Hepatocyte (in vitro differentiated cells): ENCODE data around the gene MTHFR. TPM values are rescaled to one million over a fixed set of nuclear protein-coding genes. Genes with fewer than 3 reads are reported as not detected.

ENCODE experiments used
- DNase-seq: peaks from one replicate; pipeline ENCODE4 v3.0.0-alpha.2; 2016; ENCODE audit warnings: low spot score
- H2AFZ ChIP-seq: fragments of 200-600 bp; sonication (generic); 2 replicates; pipeline ENCODE4 v1.6.0; 2016; ENCODE audit warnings: antibody characterized with exemption, mild to moderate bottlenecking
- H3K27ac ChIP-seq: fragments of 200-600 bp; sonication (generic); 2 replicates; pipeline ENCODE4 v1.5.1; 2016; ENCODE audit warnings: mild to moderate bottlenecking
- H3K27me3 ChIP-seq: fragments of 200-600 bp; sonication (generic); 2 replicates; pipeline ENCODE4 v1.6.1; 2016
- H3K36me3 ChIP-seq: fragments of 200-600 bp; sonication (generic); replicated peaks from 2 replicates; pipeline ENCODE4 v1.5.1; 2016; ENCODE audit warnings: low read depth; ENCODE audit not compliant: insufficient read depth
- H3K4me1 ChIP-seq: fragments of 200-600 bp; sonication (generic); 2 replicates; pipeline ENCODE4 v1.5.1; 2016; ENCODE audit warnings: mild to moderate bottlenecking, moderate library complexity; ENCODE audit not compliant: insufficient read depth
- H3K4me2 ChIP-seq: fragments of 200-600 bp; sonication (generic); 2 replicates; pipeline ENCODE4 v1.6.0; 2016
- H3K4me3 ChIP-seq: fragments of 200-600 bp; sonication (generic); 2 replicates; pipeline ENCODE4 v1.5.1; 2016; ENCODE audit warnings: mild to moderate bottlenecking
- H3K79me2 ChIP-seq: fragments of 200-600 bp; sonication (generic); 2 replicates; pipeline ENCODE4 v1.6.0; 2017; ENCODE audit warnings: mild to moderate bottlenecking
- H3K9me2 ChIP-seq: fragments of 200-600 bp; sonication (generic); replicated peaks from 2 replicates; pipeline ENCODE4 v1.6.0; 2017; ENCODE audit warnings: mild to moderate bottlenecking; ENCODE audit not compliant: insufficient read depth
- H3K9me3 ChIP-seq: fragments of 200-600 bp; sonication (generic); 2 replicates; pipeline ENCODE4 v1.5.1; 2016; ENCODE audit warnings: low read depth, mild to moderate bottlenecking
- H4K20me1 ChIP-seq: fragments of 200-600 bp; sonication (generic); 2 replicates; pipeline ENCODE4 v1.6.0; 2016; ENCODE audit warnings: mild to moderate bottlenecking; ENCODE audit not compliant: insufficient read depth, poor library complexity, severe bottlenecking
- CTCF ChIP-seq: fragments of 200-600 bp; sonication (generic); IDR thresholded peaks from 2 replicates; pipeline ENCODE4 v1.5.1; 2016; ENCODE audit warnings: antibody characterized with exemption, mild to moderate bottlenecking; ENCODE audit not compliant: poor library complexity
- EZH2 ChIP-seq: fragments of 200-600 bp; sonication (generic); IDR thresholded peaks from 2 replicates; pipeline ENCODE4 v1.6.1; 2016; ENCODE audit warnings: antibody characterized with exemption, mild to moderate bottlenecking, borderline replicate concordance
- EZH2phosphoT487 ChIP-seq: fragments of 200-600 bp; sonication (generic); IDR thresholded peaks from one replicate; pipeline ENCODE4 v1.6.1; 2018; ENCODE audit warnings: antibody characterized with exemption, mild to moderate bottlenecking, low read depth, moderate library complexity; ENCODE audit not compliant: unreplicated experiment, severe bottlenecking
- WGBS: methylation state at CpG from one replicate; pipeline ENCODE4 v1.1.6; 2016; ENCODE audit warnings: low lambda C conversion rate; ENCODE audit errors: missing lambda C conversion rate; 5-methylcytosine and 5-hydroxymethylcytosine counted together
- polyA plus RNA-seq: library from polyadenylated mRNA; unstranded; fragments of >200 nt; fragmentation: Nextera tagmentation; extraction: Ambion mirVana; gene quantifications from 2 replicates; pipeline ENCODE4 v1.2.1, GENCODE V29; 2016
- total RNA-seq: library from RNA; depleted of rRNA; stranded (reverse); fragments of >200 nt; gene quantifications from 2 replicates; pipeline ENCODE4 v1.2.3, GENCODE V29; 2014

Gene MTHFR
- total and polyA plus RNA-seq, 2 experiments from 2014 or later: 17.6 to 31.0 TPM

- Histone ChIP-seq H3K36me3 (no peaks in the 10 kb centered on the region), H3K79me2 (no peaks in the 10 kb centered on the region), H3K4me1 (peaks cover 10% of the 10 kb centered on the region), H3K27ac (no peak overlapping the region), H4K20me1 (no peaks in the 10 kb centered on the region), H3K27me3 (no peaks in the 10 kb centered on the region), H3K9me3 (no peaks in the 10 kb centered on the region), H3K9me2 (no peaks in the 10 kb centered on the region), H3K4me3 (no peak overlapping the region), H3K4me2 (no peak overlapping the region), H2AFZ (no peak overlapping the region)
- 91% methylated on average over 12 of the region's 12 CpGs for WGBS
- TF ChIP-seq EZH2 (no peak), EZH2phosphoT487 (no peak), CTCF (no peak)
- DNase-seq: no peak
Observed at GRCh38 chr1:11781297-11781696, 24.5 kb downstream of the MTHFR start.

- H3K9me3 ChIP-seq: no peaks in the 10 kb centered on the region
- no peaks in the 10 kb centered on the region for H4K20me1 ChIP-seq
- no peaks in the 10 kb centered on the region for H3K79me2 ChIP-seq
- no peaks in the 10 kb centered on the region for H3K36me3 ChIP-seq
- no peak overlapping the region for H3K4me3 ChIP-seq
- no peak for DNase-seq
- H3K4me2 ChIP-seq: no peak overlapping the region
- H3K27me3 ChIP-seq: no peaks in the 10 kb centered on the region
- WGBS: 78% methylated on average over 10 of the region's 10 CpGs
- H3K9me2 ChIP-seq: no peaks in the 10 kb centered on the region
- TF ChIP-seq EZH2phosphoT487 (no peak), EZH2 (no peak), CTCF (no peak)
- peaks cover 10% of the 10 kb centered on the region for H3K4me1 ChIP-seq
- H3K27ac ChIP-seq: no peak overlapping the region
- H2AFZ ChIP-seq: no peak overlapping the region
Observed at GRCh38 chr1:11780380-11781147, 25.2 kb downstream of the MTHFR start.

DNA sequence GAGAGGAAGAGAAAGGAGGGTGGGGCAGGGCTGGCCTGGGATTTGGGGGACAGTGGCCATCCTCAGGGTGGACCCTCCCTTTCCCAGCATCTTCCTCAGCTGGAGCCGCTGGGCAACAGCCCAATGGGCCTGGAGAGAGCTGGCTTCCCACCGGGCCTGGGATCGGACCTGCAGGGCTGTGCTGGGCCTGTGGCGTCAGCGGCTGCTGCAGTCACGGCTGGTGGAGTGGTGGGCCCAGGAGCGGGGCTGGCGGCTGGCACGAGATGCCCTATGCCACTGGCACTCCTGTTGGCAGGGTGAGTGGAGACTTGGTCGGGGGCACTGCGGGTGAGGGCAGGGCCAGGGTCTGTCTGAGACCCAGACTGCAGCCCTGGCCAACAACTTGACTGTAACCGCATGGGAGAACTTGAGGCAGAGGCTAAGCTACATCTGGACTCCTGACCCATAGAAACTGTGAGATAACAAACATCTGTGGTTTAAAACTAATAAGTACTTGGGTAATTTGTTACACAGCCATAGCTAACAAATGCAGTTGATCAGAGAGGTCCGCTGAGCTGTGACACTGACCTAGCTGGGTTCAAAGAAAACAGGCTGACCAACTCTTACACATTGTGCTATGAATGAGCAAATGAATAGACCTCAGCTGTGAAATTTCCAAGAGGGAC lies 25.9 kb downstream of the MTHFR start:
- TF ChIP-seq EZH2 (no peak), EZH2phosphoT487 (no peak), CTCF (no peak)
- WGBS: 86% methylated on average over 13 of the region's 13 CpGs
- H3K36me3 ChIP-seq: no peaks in the 10 kb centered on the region
- no peaks in the 10 kb centered on the region for H3K27me3 ChIP-seq
- H3K9me3 ChIP-seq: no peaks in the 10 kb centered on the region
- H3K4me2 ChIP-seq: no peak overlapping the region
- H3K4me3 ChIP-seq: no peak overlapping the region
- DNase-seq: no peak
- no peak overlapping the region for H3K27ac ChIP-seq
- no peaks in the 10 kb centered on the region for H3K9me2 ChIP-seq
- no peak overlapping the region for H2AFZ ChIP-seq
- H4K20me1 ChIP-seq: no peaks in the 10 kb centered on the region
- peaks cover 3% of the 10 kb centered on the region for H3K4me1 ChIP-seq
- H3K79me2 ChIP-seq: no peaks in the 10 kb centered on the region
